HG02938 (cell line): ENCODE measurements around the gene TF.
"Not testable (repeated sequence)": the region's sequence is repeated elsewhere in the genome, so short reads cannot be mapped to it uniquely, and the experiment has no call there.

ENCODE experiments used
- ATAC-seq: cut with Tn5 transposase; IDR thresholded peaks from one replicate; pipeline ENCODE4 v1.9.1; 2021; ENCODE audit warnings: mild to moderate bottlenecking, moderate library complexity; ENCODE audit not compliant: unreplicated experiment

TF gene

DNA sequence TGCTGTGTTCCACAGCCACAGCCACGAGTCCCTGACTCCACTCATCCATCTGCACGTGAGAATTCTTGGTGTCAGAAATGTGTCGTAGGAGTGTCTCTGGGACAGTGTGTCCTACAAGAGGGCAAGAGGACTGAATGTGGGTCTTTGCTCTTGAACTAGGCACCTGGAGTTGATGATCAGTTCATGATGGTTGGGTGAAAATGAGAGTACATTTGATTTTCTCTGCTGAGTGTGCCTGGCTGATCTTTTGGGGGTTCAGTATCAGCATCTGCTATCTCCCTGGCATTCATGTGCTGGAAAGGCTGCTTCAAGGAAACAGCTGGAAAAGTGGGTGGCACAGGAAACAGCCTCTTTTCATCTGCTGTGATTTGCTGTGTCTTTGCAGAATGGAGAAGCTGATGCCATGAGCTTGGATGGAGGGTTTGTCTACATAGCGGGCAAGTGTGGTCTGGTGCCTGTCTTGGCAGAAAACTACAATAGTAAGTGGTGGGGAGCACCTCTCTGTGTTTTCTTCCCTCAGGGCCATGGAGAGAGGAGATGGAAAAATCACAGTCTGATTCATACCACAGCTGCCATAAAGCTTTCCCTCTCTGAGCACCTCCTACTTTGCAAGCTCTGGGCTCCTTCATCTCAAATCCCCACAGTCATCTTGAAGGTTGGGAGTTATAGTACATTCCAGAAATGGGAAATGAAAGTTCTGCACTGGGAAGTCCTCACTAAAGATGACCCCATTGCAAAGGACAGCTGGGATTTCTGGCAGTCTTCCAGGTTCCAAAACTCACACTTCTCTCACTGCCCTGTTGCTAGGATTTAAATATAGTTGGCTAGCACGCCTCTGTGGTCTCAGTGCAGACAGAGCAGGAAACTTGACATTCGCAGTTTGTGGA, 17.8 kb downstream of the TF start:
- no peak for ATAC-seq

DNA sequence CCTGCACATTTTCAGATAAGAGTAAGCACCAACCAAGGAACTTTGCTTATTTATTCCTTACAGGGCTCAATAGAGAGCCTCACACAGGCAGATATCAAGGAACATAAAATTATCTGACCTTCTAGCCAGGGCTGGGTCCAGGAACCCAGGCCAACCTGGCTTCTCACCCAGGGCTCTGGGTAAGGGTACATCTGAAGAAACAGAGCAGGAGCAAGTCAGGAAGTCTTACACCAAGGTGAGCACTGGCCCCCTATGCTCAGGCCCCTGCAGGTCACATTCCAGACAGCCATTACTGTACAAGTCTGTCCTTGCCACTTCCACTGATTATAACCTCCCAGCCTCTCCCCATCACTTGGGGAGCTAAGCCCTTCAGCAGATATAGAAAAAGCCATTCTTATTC, 19.1 kb downstream of the TF start:
- ATAC-seq: no peak

DNA sequence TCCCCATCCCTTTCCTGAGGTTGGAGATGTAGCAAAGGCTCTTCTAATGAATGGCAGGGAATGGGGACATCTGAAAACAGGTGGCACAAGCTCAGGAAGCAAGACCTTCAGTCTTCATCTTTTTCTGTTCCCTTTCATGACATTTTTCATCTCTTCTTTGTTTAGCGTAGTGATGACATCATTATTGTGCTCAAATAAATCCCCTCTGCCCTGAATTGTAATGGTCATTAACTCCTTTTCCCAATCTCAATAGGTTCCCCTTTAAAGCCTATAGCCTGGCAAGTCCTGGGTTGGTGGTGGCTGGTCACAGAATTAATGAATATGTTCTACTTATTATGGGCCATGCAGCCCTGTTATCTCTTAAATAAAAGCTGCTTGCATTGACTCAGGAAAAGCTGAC, 21.4 kb downstream of the TF start:
- ATAC-seq: no peak

GRCh38 chr3:133769536-133769935, 23.3 kb downstream of the TF start:
- no peak for ATAC-seq

DNA sequence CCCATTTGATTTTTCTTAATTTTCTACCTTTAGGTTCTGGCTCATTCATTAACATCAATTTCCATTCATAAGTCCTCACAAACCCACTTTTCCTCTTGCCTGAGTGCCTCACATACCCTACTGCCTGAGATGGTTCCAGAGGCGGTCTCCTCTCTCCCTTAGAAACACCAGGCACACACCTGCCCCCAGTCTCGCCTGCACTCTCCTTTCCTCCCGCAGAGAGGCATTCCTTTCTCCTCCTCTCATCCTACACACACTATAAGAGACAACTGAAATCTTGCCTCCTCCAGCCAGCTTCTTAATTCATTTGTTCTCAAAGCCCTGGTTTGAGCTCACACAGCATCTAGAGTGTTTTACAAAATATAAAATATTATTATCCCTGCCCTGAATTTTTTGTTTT, 27.5 kb downstream of the TF start:
- ATAC-seq: no peak

DNA sequence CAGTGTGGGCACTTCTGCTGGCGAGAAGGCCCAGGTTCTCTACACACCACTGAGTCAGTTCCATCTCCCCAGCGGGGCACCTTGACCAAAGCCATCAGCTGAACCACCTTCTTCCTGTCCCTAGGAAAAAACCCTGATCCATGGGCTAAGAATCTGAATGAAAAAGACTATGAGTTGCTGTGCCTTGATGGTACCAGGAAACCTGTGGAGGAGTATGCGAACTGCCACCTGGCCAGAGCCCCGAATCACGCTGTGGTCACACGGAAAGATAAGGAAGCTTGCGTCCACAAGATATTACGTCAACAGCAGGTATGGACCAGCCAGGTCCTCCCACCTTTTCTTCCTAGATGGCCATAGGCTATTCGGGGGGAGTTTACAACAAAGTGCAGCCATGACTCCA, 29.1 kb downstream of the TF start:
- ATAC-seq: no peak

DNA sequence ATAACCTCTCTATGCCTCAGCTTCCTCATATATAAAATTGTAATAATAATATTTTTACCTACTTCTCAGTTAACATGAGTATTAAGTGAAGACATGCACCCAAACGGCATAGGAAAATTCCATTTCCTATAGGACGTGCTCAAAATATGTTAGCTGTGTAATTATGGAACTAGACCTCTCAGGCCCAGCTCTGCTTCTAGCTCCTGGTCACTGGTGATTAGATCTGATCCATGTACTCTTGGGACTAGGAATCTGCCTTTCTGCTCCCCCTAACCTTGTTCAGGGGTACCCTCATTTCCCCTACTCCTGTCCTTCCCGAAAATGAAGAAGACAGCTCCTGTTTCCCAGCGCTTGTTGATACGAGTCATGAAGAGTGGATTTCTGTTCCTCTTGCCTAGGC, 29.6 kb downstream of the TF start:
- no peak for ATAC-seq

GRCh38 chr3:133776794-133777438, 30.7 kb downstream of the TF start:
- no peak for ATAC-seq

DNA sequence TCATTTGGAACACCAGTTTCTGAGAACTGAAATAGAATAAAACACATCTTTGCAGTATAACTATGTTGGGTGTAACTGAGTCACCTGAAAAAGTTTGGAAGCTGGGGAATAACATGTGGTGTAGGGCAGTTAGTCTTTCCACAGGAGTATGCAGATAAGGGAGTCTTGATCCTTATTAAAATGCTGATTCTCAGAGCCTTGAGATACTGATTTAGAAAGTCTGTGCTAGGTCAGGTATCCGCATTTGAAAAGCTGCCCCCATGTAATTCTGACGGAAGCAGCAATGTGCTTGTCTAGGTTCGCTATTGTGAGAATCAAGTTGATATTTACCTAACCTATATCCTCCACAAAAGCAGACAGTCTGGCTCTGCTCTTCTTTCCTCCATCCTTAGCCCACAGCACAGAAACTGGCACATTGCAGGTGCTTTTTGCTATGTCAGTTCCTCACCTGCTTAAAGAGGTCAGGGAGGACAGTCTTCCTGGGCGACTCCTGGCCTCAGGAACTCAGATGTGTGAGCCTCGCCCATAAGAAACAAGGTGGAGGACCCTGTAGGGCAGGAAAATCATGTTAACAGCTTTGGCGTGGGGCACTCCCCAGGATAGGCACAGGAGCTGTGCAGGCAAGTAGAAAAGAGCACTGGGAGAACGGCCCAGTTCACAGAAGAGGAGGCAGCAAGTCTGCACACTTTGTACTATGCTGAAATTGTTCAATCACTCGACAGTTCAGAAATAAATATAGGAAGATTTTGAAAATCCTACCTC, 31.8 kb downstream of the TF start:
- ATAC-seq: no peak

GRCh38 chr3:133779626-133780203, 33.5 kb downstream of the TF start:
- ATAC-seq: no peak

DNA sequence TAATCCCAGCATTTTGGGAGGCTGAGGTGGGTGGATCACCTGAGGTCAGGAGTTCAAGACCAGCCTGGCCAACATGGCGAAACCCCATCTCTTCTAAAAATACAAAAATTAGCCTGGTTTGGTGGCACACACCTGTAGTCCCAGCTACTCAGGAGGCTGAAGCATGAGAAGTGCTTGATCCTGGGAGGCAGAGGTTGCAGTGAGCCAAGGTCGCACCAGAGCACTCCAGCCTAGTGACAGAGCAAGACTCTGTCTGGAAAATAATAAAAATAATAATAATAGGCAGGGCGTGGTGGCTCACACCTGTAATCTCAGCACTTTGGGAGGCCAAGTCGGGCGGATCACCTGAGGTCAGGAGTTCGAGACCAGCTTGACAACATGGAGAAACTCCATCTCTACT, 34.6 kb downstream of the TF start:
- not testable (repeated sequence) for ATAC-seq

DNA sequence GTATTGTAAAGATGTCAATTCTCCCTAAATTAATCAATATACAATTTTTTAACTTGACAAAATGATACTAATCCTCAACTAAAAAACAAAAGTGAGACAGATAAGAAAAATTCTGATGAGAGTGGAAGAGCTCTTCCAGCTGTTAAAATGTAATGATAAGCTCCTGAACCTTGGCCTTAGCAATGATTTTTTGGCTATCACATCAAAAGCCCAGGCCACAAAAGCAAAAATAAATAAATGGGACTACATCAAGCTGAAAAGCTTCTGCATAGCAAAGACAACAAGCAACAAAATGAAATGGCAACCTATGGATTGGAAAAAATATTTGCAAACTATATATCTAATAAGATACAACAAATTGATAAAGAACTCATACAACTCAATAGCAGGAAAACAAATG, 35.4 kb downstream of the TF start:
- no peak for ATAC-seq

DNA sequence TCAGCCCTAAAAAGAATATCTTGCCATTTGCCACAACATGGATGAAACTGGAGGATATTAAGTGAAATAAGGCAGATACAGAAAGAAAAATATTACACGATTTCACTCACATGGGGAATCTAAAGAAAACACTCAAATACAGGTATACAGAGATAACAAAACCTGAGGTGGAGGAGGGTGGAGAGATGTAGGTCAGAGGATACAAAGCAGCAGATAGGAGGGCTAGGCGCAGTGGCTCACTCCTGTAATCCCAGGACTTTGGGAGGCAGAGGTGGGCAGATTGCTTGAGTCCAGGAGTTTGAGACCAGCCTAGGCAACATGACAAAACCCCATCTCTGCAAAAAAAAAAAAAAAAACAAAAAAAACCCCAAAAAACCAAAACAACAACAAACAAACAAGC, 36.3 kb downstream of the TF start:
- ATAC-seq: no peak

- no peak for ATAC-seq
Observed at GRCh38 chr3:133783762-133784161, 37.6 kb downstream of the TF start.

- ATAC-seq: no peak
Observed at GRCh38 chr3:133788024-133788423, 41.8 kb downstream of the TF start.

- ATAC-seq: no peak
Observed at GRCh38 chr3:133792171-133792763, 46.1 kb downstream of the TF start.

GRCh38 chr3:133797396-133798105, 51.4 kb downstream of the TF start:
- no peak for ATAC-seq

DNA sequence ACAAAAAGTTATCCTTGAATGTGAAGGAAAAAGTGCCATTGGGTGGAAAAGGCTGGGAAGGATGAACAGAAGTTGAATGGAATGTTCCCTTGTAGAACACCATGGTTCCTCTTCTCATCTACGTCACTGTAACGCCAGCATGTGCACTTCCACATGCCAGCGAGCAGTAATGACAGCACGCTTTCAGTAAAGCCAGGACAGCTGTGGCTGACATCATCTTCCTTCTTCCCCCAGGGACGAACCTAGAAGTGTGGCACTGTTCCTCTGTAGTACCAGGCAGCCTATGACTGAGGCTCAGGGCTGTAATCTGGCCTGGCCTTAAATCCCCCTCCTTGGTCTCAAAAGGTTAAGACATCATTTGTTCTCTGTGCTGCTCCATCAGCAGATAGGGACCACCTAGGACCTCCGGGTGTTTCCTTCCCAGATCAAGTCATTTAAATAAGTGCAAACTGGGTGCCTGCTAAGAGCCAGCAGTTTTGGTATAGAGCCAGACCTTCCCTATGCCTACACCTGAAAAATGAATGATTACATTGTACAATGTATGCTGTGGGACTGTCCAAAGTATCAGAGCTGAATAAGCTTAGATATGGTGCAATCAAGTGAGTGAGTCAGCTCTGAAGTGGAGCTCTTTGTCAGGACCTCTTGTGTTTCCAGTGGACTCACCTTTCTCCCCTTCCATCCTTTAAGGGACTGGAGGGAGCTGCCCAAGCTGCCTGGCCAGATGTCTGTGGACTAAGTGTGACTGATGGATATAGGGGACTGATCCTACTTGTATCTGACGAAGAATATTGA, 53.8 kb downstream of the TF start:
- ATAC-seq: no peak

GRCh38 chr3:133803469-133803868, 57.3 kb downstream of the TF start:
- no peak for ATAC-seq

DNA sequence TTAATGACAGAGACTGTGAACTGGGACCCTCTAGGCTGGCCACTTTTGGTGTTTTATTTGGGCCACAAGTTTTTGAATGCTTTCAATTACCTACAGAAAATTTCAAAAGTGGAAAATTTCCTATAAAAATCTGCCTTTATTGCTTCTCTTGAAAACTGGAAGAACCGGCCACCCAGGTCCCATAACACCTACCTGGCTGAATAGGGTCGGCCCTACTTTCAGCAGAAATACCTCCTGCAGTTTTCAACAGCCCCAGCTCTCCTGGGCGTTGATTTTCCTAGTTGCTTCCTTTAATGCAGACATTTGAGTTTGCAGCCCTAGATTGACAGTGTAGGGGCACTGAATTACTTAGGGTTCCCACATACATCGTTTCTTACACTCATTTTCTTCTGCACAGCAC, 58.7 kb downstream of the TF start:
- no peak for ATAC-seq
